Breast epithelium (tissue), 3 donors: ENCODE results near the gene MPDZ.

Experiments
- POLR2AphosphoS5 ChIP-seq, 3 donors: sonication (generic); formaldehyde crosslinking; IDR thresholded peaks; one replicate each; pipeline ENCODE4 v1.6.1; 2017; ENCODE audit warnings: antibody characterized with exemption in 3 of 3
- TF ChIP-seq, protein P1 (sequence below), 3 donors: fragments of 450-650 bp; IDR thresholded peaks; one replicate each; pipeline ENCODE4 v1.5.1; 2016 to 2017; ENCODE audit warnings: antibody characterized with exemption in 3 of 3, mild to moderate bottlenecking in 3 of 3, moderate library complexity in 3 of 3

DNA sequence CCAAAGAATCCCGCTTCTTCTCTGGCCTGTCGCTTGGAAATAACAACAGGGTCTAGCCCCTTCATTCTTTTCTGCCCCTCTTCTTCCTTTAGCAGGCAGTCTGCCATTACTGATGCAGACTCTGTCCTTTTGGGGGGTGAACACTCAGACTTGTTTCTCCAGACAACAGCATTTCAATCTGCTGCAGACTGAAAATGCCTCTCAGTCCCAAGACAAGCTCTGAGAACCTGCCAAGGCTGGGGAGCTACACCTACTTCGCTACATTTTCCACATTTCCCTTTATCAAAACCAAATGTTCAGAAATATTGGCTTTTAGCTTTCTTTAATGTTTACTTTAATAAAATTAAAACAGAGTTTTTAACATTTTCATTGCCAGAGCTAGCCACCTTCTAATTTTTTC is 152.4 kb downstream of the MPDZ start:
- TF ChIP-seq, protein P1, sequence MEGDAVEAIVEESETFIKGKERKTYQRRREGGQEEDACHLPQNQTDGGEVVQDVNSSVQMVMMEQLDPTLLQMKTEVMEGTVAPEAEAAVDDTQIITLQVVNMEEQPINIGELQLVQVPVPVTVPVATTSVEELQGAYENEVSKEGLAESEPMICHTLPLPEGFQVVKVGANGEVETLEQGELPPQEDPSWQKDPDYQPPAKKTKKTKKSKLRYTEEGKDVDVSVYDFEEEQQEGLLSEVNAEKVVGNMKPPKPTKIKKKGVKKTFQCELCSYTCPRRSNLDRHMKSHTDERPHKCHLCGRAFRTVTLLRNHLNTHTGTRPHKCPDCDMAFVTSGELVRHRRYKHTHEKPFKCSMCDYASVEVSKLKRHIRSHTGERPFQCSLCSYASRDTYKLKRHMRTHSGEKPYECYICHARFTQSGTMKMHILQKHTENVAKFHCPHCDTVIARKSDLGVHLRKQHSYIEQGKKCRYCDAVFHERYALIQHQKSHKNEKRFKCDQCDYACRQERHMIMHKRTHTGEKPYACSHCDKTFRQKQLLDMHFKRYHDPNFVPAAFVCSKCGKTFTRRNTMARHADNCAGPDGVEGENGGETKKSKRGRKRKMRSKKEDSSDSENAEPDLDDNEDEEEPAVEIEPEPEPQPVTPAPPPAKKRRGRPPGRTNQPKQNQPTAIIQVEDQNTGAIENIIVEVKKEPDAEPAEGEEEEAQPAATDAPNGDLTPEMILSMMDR (IDR thresholded peaks at IDR 0.05), result no peak
- TF ChIP-seq POLR2AphosphoS5 (IDR thresholded peaks at IDR 0.05), result no peak
